SU-DHL-6 (cell line): ENCODE measurements around the gene TMEM86B.

Experiments
- H2AFZ ChIP-seq: fragments of 200-600 bp; sonication (generic); 2 replicates; pipeline ENCODE4 v1.6.1; 2014; ENCODE audit warnings: low read depth, mild to moderate bottlenecking, moderate library complexity, mixed read lengths, antibody characterized with exemption, low read length; ENCODE audit not compliant: severe bottlenecking
- H3F3A ChIP-seq: fragments of 200-600 bp; shearing (Covaris generic); 2 replicates; pipeline ENCODE4 v1.6.0; 2016; ENCODE audit warnings: antibody characterized with exemption, mild to moderate bottlenecking; ENCODE audit not compliant: insufficient read depth
- H3K27ac ChIP-seq: fragments of 200-600 bp; sonication (generic); 2 replicates; pipeline ENCODE4 v1.5.1; 2016; ENCODE audit warnings: low read depth, mild to moderate bottlenecking, low read length, moderate library complexity, mixed read lengths
- H3K27me3 ChIP-seq: fragments of 200-600 bp; sonication (generic), shearing (Covaris generic); 2 replicates; pipeline ENCODE4 v1.6.0; 2014; ENCODE audit warnings: mild to moderate bottlenecking, low read length
- H3K36me3 ChIP-seq: fragments of 200-600 bp; sonication (generic); 2 replicates; pipeline ENCODE4 v1.6.1; 2014; ENCODE audit warnings: mild to moderate bottlenecking, low read length, mixed read lengths
- H3K4me2 ChIP-seq: fragments of 300-600, 200-600 bp; shearing (Covaris generic), sonication (generic); 2 replicates; pipeline ENCODE4 v1.6.0; 2014; ENCODE audit warnings: low read length, low read depth, mild to moderate bottlenecking; ENCODE audit not compliant: poor library complexity, severe bottlenecking
- H3K4me3 ChIP-seq: fragments of 200-600 bp; sonication (generic); 2 replicates; pipeline ENCODE4 v1.5.1; 2014; ENCODE audit warnings: antibody characterized with exemption, low read length, mild to moderate bottlenecking, mixed read lengths; ENCODE audit not compliant: insufficient read depth, poor library complexity, severe bottlenecking
- H3K79me2 ChIP-seq: fragments of 200-600 bp; sonication (generic); 2 replicates; pipeline ENCODE4 v1.6.1; 2014; ENCODE audit warnings: mild to moderate bottlenecking, low read length, moderate library complexity; ENCODE audit not compliant: insufficient read depth
- H3K9ac ChIP-seq: fragments of 200-600 bp; sonication (generic); 2 replicates; pipeline ENCODE4 v1.7.0; 2014; ENCODE audit warnings: mild to moderate bottlenecking, low read length
- H3K9me2 ChIP-seq: fragments of 200-600 bp; sonication (generic); replicated peaks from 2 replicates; pipeline ENCODE4 v1.6.1; 2014; ENCODE audit warnings: low read length; ENCODE audit not compliant: insufficient read depth
- H3K9me3 ChIP-seq: fragments of 200-600 bp; sonication (generic); 2 replicates; pipeline ENCODE4 v1.6.1; 2014; ENCODE audit warnings: low read length, mixed read lengths; ENCODE audit not compliant: insufficient read depth
- H4K20me1 ChIP-seq: fragments of 200-600 bp; sonication (generic); 2 replicates; pipeline ENCODE4 v1.6.1; 2014; ENCODE audit warnings: low read depth, mild to moderate bottlenecking, antibody characterized with exemption, low read length, moderate library complexity, mixed read lengths
- CTCF ChIP-seq: fragments of 200-600 bp; sonication (generic); IDR thresholded peaks from one replicate; pipeline ENCODE4 v1.5.1; 2017; ENCODE audit warnings: antibody characterized with exemption, mild to moderate bottlenecking, low read length, moderate library complexity; ENCODE audit not compliant: insufficient read depth, poor library complexity, severe bottlenecking
- EZH2phosphoT487 ChIP-seq: fragments of 200-600 bp; sonication (generic), shearing (Covaris generic); conservative IDR thresholded peaks from 2 replicates; pipeline ENCODE4 v1.6.1; 2018; ENCODE audit warnings: mild to moderate bottlenecking, antibody characterized with exemption, low read length, moderate library complexity, mixed read lengths

The TMEM86B gene

GRCh38 chr19:55213547-55213946 is 15.0 kb downstream of the TMEM86B start:
- Histone ChIP-seq H3F3A (no peaks in the 10 kb centered on the region), H3K9ac (no peak overlapping the region), H3K9me2 (no peaks in the 10 kb centered on the region), H3K9me3 (peaks cover 5% of the 10 kb centered on the region; the same call in 1 of the 2 replicates), H2AFZ (no peak overlapping the region), H3K27me3 (no peaks in the 10 kb centered on the region), H4K20me1 (no peaks in the 10 kb centered on the region), H3K4me2 (no peak overlapping the region), H3K79me2 (no peaks in the 10 kb centered on the region), H3K4me3 (no peak overlapping the region), H3K27ac (no peak overlapping the region), H3K36me3 (no peaks in the 10 kb centered on the region)
- no peak for TF ChIP-seq EZH2phosphoT487
- TF ChIP-seq CTCF: no peak

- TF ChIP-seq EZH2phosphoT487 (no peak), CTCF (peak; percentile 61)
- no peaks in the 10 kb centered on the region for H3F3A ChIP-seq
- no peaks in the 10 kb centered on the region for H4K20me1 ChIP-seq
- no peaks in the 10 kb centered on the region for H3K36me3 ChIP-seq
- H3K9me2 ChIP-seq: no peaks in the 10 kb centered on the region
- peaks cover 5% of the 10 kb centered on the region; the same call in 1 of the 2 replicates for H3K9me3 ChIP-seq
- H3K4me3 ChIP-seq: no peak overlapping the region
- H2AFZ ChIP-seq: no peak overlapping the region
- H3K4me2 ChIP-seq: no peak overlapping the region
- no peaks in the 10 kb centered on the region for H3K79me2 ChIP-seq
- no peak overlapping the region for H3K9ac ChIP-seq
- H3K27me3 ChIP-seq: no peaks in the 10 kb centered on the region
- H3K27ac ChIP-seq: no peak overlapping the region
These were observed 16.1 kb downstream of the TMEM86B start for GRCh38 chr19:55212447-55212846.

GRCh38 chr19:55209693-55210472 is 18.7 kb downstream of the TMEM86B start:
- Histone ChIP-seq H3K4me3 (no peak overlapping the region), H2AFZ (no peak overlapping the region), H3K36me3 (no peaks in the 10 kb centered on the region), H3K79me2 (no peaks in the 10 kb centered on the region), H3K27me3 (no peaks in the 10 kb centered on the region), H3K27ac (no peak overlapping the region), H3K9me3 (peaks cover 5% of the 10 kb centered on the region; the same call in 1 of the 2 replicates), H3K9me2 (no peaks in the 10 kb centered on the region), H3K4me2 (no peak overlapping the region), H4K20me1 (no peaks in the 10 kb centered on the region), H3F3A (no peaks in the 10 kb centered on the region), H3K9ac (no peak overlapping the region)
- TF ChIP-seq EZH2phosphoT487: no peak
- no peak for TF ChIP-seq CTCF
